K562 (cell line): ENCODE measurements around the gene IGF2BP3. TPM values are rescaled to one million over a fixed set of nuclear protein-coding genes. Genes with fewer than 3 reads are reported as not detected.

Experiments used
- ATAC-seq: fragments of 200-7000 bp; cut with Tn5 transposase; 3 replicates; pipeline ENCODE4 v1.9.1; 2020; ENCODE audit warnings: moderate library complexity
- BruUV-seq: library from RNA; stranded (reverse); fragments of 400-500 nt; replicated peaks from 2 replicates; lab custom pipeline; 2021; lab: Mats Ljungman, UMichigan
- CTCF ChIA-PET: fragments of 300-600 bp; formaldehyde crosslinking; extraction: SDS; loops from one replicate; lab custom pipeline; 2021; ENCODE audit warnings: low intra/inter-chr PET ratio; lab: Yijun Ruan, JAX
- POLR2A ChIA-PET: fragments of 300-600, 350-650 bp; sonication (Branson Sonifier 250); formaldehyde crosslinking; extraction: SDS; loops from one replicate; lab custom pipeline; 2021; ENCODE audit warnings: antibody characterized with exemption, inconsistent platforms; lab: Yijun Ruan, JAX
- DNase-seq, 4 experiments: peaks; one replicate each; pipeline versions ENCODE4 v3.0.0 to v3.0.0-alpha.2; 2011 to 2018; ENCODE audit warnings: low spot score in 3 of 4, mixed read lengths in 3 of 4; ENCODE audit errors: extremely low read depth in 1 of 4
- FAIRE-seq: peaks from 2 replicates; lab custom pipeline; 2011; peaks lifted over from hg19 to GRCh38; lab: Jason Lieb, UNC
- H2AFZ ChIP-seq: 2 replicates; pipeline ENCODE4 v1.6.0; 2011; ENCODE audit warnings: low read depth, low read length, control low read depth, inconsistent platforms
- H3K27ac ChIP-seq: fragments of 200-600 bp; 3 replicates; pipeline ENCODE4 v1.8.0; 2011; ENCODE audit warnings: low read depth, mild to moderate bottlenecking, control low read depth, inconsistent platforms, low read length, moderate library complexity, mixed read lengths; ENCODE audit errors: extremely low read depth
- H3K27me3 ChIP-seq, 2 experiments: fragments of 300-600 bp in 1 of 2; 2 replicates in 1 of 2; 3 replicates in 1 of 2; pipeline versions ENCODE4 v1.6.0 to v1.8.0; 2011; ENCODE audit warnings: inconsistent platforms in 2 of 2, low read length in 2 of 2, mild to moderate bottlenecking in 1 of 2, mixed read lengths in 1 of 2, moderate library complexity in 1 of 2; ENCODE audit not compliant: control insufficient read depth in 2 of 2, insufficient read depth in 2 of 2
- H3K36me3 ChIP-seq: fragments of 300-600 bp; 3 replicates; pipeline ENCODE4 v1.8.0; 2011; ENCODE audit warnings: mild to moderate bottlenecking, low read length, inconsistent platforms; ENCODE audit not compliant: control insufficient read depth, insufficient read depth
- H3K4me1 ChIP-seq, 2 experiments: fragments of 200-600 bp in 1 of 2; replicated peaks in 1 of 2; 2 replicates in 1 of 2; 3 replicates in 1 of 2; pipeline versions ENCODE4 v1.5.1 to v1.8.0; 2011; ENCODE audit warnings: inconsistent platforms in 2 of 2, low read length in 2 of 2, mild to moderate bottlenecking in 1 of 2, mixed read lengths in 1 of 2, moderate library complexity in 1 of 2; ENCODE audit not compliant: control insufficient read depth in 2 of 2, insufficient read depth in 2 of 2
- H3K4me2 ChIP-seq: 2 replicates; pipeline ENCODE4 v1.6.1; 2011; ENCODE audit warnings: low read length, control low read depth, inconsistent platforms, mixed read lengths; ENCODE audit not compliant: insufficient read depth
- H3K4me3 ChIP-seq: fragments of 200-600 bp; sonication (generic), shearing (Covaris generic); 2 replicates; pipeline ENCODE4 v1.5.1; 2016; ENCODE audit warnings: control low read depth, inconsistent platforms
- H3K79me2 ChIP-seq: fragments of 200-600 bp; 3 replicates; pipeline ENCODE4 v1.8.0; 2011; ENCODE audit warnings: low read length, inconsistent platforms; ENCODE audit not compliant: control insufficient read depth, insufficient read depth
- H3K9ac ChIP-seq, 2 experiments: 2 replicates each; pipeline versions ENCODE4 v1.6.0 to v1.6.1; 2011; ENCODE audit warnings: low read depth in 2 of 2, low read length in 2 of 2, control low read depth in 1 of 2, inconsistent platforms in 1 of 2, mild to moderate bottlenecking in 1 of 2, mixed read lengths in 1 of 2; ENCODE audit not compliant: insufficient read depth in 1 of 2
- H3K9me1 ChIP-seq: one replicate; pipeline ENCODE4 v1.6.0; 2011; ENCODE audit warnings: inconsistent platforms, mild to moderate bottlenecking, low read length, moderate library complexity; ENCODE audit not compliant: control insufficient read depth, insufficient read depth
- H3K9me3 ChIP-seq: replicated peaks from 2 replicates; pipeline ENCODE4 v1.5.1; 2011; ENCODE audit warnings: low read depth, low read length, inconsistent platforms; ENCODE audit not compliant: control insufficient read depth, insufficient read depth
- H4K20me1 ChIP-seq: replicated peaks from 2 replicates; pipeline ENCODE4 v1.6.1; 2011; ENCODE audit warnings: low read length, inconsistent platforms, mixed read lengths; ENCODE audit not compliant: control insufficient read depth, insufficient read depth
- ELK1 ChIP-seq: sonication (generic); formaldehyde crosslinking; IDR thresholded peaks from 2 replicates; pipeline ENCODE4 v1.8.1; 2022; ENCODE audit warnings: missing genetic modification reagents
- NFE2 ChIP-seq: IDR thresholded peaks from 2 replicates; pipeline ENCODE4 v1.6.1; 2014; ENCODE audit warnings: antibody characterized with exemption, low read depth
- ZNF395 ChIP-seq: fragments of 200-800 bp; sonication (Bioruptor generic); IDR thresholded peaks from 2 replicates; pipeline ENCODE4 v1.6.1; 2017; ENCODE audit warnings: missing genetic modification characterization, missing compliant biosample characterization
- ZNF507 ChIP-seq: conservative IDR thresholded peaks from 2 replicates; pipeline ENCODE4 v1.6.1; 2017; ENCODE audit warnings: missing genetic modification characterization, missing compliant biosample characterization
- WGBS: fragments of 100-300 bp; shearing (Covaris generic); methylation state at CpG from one replicate; pipeline ENCODE4 v1.1.6; 2016; ENCODE audit warnings: low coverage, mixed read lengths; ENCODE audit not compliant: insufficient coverage; ENCODE audit errors: missing lambda C conversion rate; 5-methylcytosine and 5-hydroxymethylcytosine counted together
- in situ Hi-C: fragments of 300-500 bp; cut with MboI; formaldehyde crosslinking; loops from 4 replicates; pipeline ENCODE4 v1.15.0; 2018; ENCODE audit warnings: inconsistent platforms, mixed read lengths
- intact Hi-C: fragments of 100-400 bp; cut with micrococcal nuclease; formaldehyde crosslinking; loops from 2 replicates; pipeline ENCODE4 v1.14.2; 2022
- polyA plus RNA-seq, 8 experiments: library from polyadenylated mRNA; depleted of rRNA in 4 of 8; stranded (reverse) in 5 of 8; unstranded in 3 of 8; fragments of >200 nt; fragmentation: Nextera tagmentation in 2 of 8; fragmentation: Illumina TruSeq in 1 of 8; extraction: Ambion mirVana in 2 of 8; extraction: Trizol in 1 of 8; gene quantifications; 2 replicates each; pipeline versions ENCODE4 v1.2.1 to v1.2.3, GENCODE V29; 2011 to 2014; ENCODE audit warnings: inconsistent platforms in 1 of 8, missing spikeins in 1 of 8
- total RNA-seq, 7 experiments: library from RNA; depleted of rRNA in 6 of 7; stranded (reverse); fragments of >200 nt in 6 of 7; fragmentation: Illumina TruSeq in 2 of 7; extraction: Trizol in 2 of 7; gene quantifications; 2 replicates each; pipeline versions ENCODE4 v1.2.1 to v1.2.3, GENCODE V29; 2011 to 2021; ENCODE audit warnings: low replicate concordance in 1 of 7

IGF2BP3 gene
- total and polyA plus RNA-seq, 9 of the 15 experiments (the other 6 are each of a cell fraction or from before 2014, with no cell fraction given), result 8.4 to 88.1 (median 61.2) TPM

GRCh38 chr7:23394488-23395171 lies 75.7 kb downstream of the IGF2BP3 start:
- Histone ChIP-seq H4K20me1 (no peaks in the 10 kb centered on the region), H3K9me3 (no peaks in the 10 kb centered on the region), H3K27ac (no peak overlapping the region), H3K36me3 (peaks cover 56% of the 10 kb centered on the region; the same call in 2 of the 3 replicates), H3K4me1 (no peaks in the 10 kb centered on the region), H3K79me2 (peaks cover 17% of the 10 kb centered on the region; the same call in 1 of the 3 replicates), H3K9ac (no peak overlapping the region), H3K4me3 (no peak overlapping the region), H3K9me1 (no peaks in the 10 kb centered on the region), H3K4me2 (no peak overlapping the region), H2AFZ (no peak overlapping the region), H3K27me3 (no peaks in the 10 kb centered on the region)
- TF ChIP-seq ELK1 (CRISPR knock-in tag), result no peak
- TF ChIP-seq ZNF395 (CRISPR knock-in tag), result no peak
- TF ChIP-seq ZNF507, result no peak
- TF ChIP-seq NFE2, result no peak
- CTCF ChIA-PET, result no interaction called here
- in situ Hi-C loops, result no loop called here
- no peak for DNase-seq
- BruUV-seq, result no TSS peak
- intact Hi-C loops, result no loop called here
- 94% methylated on average over 3 of the region's 3 CpGs for WGBS
- POLR2A ChIA-PET, result interaction anchor here (0.6 to 0.7 kb wide), 2 partner anchors 9 to 45 kb away, joined by 3 to 4 read pairs; no protein-coding TSS in a partner anchor
- FAIRE-seq, result no peak
- ATAC-seq, result no peak
